Stimulated activated CD4-positive, alpha-beta T cell treated with anti-CD3 and anti-CD28 coated beads, Interleukin-4, amount 100 ng/mL, for 48 hours (primary cell): ENCODE measurements around the gene MGAT4B.

Source experiments
- DNase-seq, 2 donors: peaks; one replicate each; pipeline ENCODE4 v3.0.0-alpha.2; 2020; ENCODE audit warnings: low read depth in 2 of 2

MGAT4B gene

GRCh38 chr5:179812135-179812825 lies 5.6 kb upstream of the MGAT4B start:
- DNase-seq, result no peak

GRCh38 chr5:179805529-179806249 lies 977 bp downstream of the MGAT4B start:
- no peak for DNase-seq

- no peak for DNase-seq
These were observed 1.6 kb downstream of the MGAT4B start for GRCh38 chr5:179805070-179805528.

- DNase-seq, result no peak
These were observed 2.1 kb downstream of the MGAT4B start for GRCh38 chr5:179804555-179804947.

DNA sequence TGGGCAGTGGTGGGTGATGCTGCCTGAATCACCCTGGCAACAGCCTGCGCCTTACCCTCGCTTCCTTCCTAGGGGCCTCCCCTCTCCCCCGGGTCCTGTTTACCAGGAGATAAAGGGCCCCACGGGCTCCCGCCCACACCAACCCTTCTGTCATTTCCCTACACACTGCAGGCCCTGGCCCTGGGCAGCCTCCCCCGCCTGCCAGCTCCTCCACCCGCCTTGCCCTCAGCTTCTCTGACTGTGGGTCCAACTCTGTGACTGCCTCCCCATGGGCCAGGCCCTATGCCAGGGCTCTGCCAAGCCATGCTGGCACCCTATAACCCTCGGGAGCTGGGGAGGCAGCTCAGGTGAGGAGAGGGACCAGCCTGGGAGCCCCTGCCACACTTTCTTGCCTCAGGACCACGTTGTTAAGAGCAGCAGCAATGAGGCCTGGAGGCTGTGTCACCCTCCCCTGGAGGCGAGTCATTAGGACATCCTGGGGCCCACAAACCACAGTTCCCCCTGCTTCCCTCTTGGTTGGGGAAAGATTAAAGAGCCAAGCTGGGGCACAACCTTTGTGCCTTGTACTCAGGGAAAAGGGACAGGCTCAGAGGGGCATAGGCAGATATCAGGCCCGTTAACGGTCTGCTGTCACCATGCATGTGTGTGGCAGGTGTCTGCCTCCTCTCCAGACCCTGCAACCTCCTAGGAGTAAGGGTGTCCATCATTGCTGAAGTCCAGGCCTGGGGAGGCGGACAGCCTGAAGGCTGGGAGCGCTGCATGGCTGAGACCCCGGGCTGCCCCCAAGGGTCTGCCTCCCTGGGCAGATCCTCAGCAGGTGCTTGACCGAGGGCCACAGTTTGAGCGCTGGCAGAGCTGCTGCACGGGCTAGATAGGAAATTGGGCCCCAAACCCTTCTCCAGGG lies 2.8 kb downstream of the MGAT4B start:
- DNase-seq, result no peak

DNA sequence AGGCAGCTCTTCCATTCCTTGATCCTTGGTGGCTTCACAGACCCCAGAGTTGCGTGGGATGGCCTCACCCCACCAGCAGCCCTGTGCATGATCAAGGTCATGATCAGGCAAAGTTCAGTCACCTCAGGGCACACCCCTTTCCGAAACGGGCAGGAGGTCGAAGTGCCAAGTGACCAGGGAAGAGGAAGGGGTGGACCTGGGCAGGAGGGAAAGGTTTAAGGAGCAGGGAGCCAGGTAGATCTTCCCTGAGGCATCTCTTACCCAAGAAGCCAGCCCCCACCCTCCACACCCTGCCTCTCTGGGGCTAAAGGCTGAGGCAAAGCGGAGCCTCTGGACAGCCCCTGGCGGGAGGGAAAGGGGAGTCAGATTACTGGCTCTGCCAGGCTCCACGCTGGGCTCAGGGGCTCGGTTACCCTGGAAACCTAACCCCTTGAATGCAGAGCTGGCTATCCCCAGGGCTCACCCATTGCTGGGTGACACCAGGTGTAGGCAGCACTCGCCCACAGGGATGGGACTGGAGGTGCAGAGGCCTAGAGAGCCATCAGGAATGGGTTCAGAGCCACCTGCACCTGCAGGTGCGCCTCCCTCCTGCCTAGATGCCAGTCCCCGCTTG lies 3.6 kb downstream of the MGAT4B start:
- DNase-seq, result no peak

- DNase-seq, result no peak
These were observed 4.3 kb downstream of the MGAT4B start for GRCh38 chr5:179802207-179802883.

- DNase-seq, result peak; percentile 79 to 83
These were observed 5.1 kb downstream of the MGAT4B start for GRCh38 chr5:179801304-179802206.

GRCh38 chr5:179800696-179801201 lies 5.9 kb downstream of the MGAT4B start:
- DNase-seq, result no peak

- no peak for DNase-seq
These were observed 6.5 kb downstream of the MGAT4B start for GRCh38 chr5:179800071-179800695.

DNA sequence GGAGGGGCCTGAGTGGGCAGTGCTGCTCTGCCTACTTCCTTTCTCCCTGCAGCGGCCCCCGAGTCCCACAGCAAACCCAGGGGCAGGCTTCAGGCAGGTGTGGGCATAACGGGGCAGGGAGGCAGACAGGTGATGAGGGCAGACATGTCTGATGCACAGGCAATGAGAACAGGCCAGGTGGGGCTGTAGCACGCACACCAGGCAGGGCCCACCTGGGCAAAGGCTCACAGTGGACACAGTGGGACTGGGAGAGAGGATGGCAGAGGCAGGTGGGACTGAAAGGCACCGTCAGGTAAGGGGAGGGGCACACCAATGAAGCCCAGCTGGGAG lies 7.1 kb downstream of the MGAT4B start:
- DNase-seq, result no peak

- DNase-seq, result no peak
These were observed 7.7 kb downstream of the MGAT4B start for GRCh38 chr5:179798771-179799643.

GRCh38 chr5:179798144-179798770 lies 8.4 kb downstream of the MGAT4B start:
- DNase-seq, result no peak

- DNase-seq, result no peak
These were observed 8.9 kb downstream of the MGAT4B start for GRCh38 chr5:179797741-179798140.

DNA sequence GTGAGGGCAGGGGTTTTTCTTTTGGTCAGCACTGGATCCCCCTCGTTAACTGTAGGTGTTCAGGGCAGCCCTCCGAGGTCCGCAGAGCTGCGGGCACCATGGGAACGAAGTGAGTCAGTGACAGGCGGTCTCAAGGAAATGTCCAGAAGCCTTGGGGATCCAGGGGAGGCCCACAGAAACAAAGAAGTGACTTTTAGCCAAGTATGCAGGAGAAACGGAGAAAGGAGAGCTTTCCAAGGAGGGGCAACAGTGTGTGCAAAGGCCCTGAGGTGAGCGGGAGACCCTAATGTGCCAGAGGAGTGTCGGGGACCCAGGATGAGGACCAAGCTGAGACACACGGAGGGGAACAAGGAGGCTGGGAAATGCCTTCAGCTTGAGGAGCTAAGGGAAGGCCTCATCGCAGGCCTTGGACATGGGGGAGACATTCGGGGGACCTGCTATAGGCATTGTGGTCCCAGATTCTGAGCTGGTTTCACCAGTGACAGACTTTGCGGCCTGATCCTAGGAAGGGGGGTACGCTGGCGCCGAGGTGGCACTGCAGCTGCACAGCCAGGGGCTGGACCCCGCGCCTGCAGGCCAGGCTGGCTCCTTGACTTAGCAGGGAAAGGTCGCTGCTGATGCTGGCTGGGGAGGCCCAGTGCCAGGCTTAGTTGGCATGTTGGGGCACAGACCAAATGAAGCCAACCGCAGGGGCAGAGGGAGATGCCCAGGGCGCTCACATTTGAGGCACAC lies 9.6 kb downstream of the MGAT4B start:
- no peak for DNase-seq

DNA sequence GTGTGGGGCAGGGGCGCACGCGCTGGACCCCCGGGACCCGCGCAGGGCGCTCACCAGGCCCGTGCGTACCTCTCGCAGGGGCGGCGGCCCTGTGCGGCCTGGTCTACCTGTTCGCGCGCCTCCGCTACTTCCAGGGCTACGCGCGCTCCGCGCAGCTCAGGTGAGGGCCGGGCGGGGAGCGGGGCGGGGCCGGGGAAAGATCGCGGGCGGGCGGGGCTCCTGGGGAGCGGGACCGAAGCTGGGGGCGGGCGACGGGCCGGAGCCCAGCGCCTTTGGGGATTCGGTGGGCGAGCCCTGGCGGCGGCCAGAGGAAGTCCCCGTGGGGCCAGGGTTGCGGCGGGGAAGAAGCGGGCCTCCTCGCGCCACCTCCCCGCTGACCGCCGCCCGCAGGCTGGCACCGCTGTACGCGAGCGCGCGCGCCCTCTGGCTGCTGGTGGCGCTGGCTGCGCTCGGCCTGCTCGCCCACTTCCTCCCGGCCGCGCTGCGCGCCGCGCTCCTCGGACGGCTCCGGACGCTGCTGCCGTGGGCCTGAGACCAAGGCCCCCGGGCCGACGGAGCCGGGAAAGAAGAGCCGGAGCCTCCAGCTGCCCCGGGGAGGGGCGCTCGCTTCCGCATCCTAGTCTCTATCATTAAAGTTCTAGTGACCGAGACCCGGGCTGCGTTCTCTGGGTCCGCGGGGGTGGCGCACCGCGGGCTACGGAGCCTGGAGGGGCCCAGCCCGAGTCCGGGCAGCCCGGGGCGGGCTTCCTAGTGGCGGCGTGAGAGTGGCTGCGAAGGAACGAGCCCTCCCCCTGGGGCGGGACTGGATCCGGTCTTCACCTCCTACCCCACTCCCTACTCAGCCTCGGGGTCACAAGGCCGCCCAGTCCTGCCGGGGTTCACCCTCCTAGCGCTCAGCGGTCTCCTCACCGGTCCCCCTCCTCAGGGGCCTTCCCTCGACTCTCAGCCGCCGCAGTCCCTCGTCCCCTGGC lies 10.5 kb downstream of the MGAT4B start:
- peak in 1 of 2 donors; percentile 64 for DNase-seq
